Measurements from ENCODE around the gene KRT1. TPM values are rescaled to one million over a fixed set of nuclear protein-coding genes. Genes with fewer than 3 reads are reported as not detected.

KRT1 gene
- total RNA-seq, 2 donors from 2014 or later, result not detected

DNA sequence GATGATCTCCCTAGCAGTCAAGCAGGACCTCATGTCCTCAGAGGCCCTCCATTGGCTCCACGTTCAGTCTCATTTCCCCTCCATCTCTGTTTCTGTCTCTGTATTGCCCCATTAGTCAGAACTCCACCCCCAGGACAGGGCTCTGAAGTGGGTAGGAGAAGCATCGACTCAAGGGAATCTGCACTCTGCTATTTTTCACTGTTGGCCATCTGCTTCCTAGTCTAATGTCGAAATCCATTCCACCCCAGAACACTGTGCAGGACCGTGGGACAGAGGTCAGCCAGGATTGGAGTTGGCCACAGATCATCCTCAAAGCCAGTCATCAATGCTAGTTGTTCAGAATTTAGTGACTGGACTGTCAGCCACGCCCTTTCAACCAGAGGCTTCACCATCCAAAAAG, 13.1 kb upstream of the KRT1 start:
- H3K9me3 Mint-ChIP-seq, result no peaks in the 10 kb centered on the region
- no peak for DNase-seq (ENCODE audit: low spot score)
- no peaks in the 10 kb centered on the region for H3K36me3 Mint-ChIP-seq
- peaks cover 10 to 23% of the 10 kb centered on the region in 2 donors for H3K27me3 Mint-ChIP-seq
- no peak for ATAC-seq
- peak overlapping the region; percentile 26 for H3K4me3 Mint-ChIP-seq
- peaks cover 25 to 42% of the 10 kb centered on the region in 2 donors for H3K4me1 Mint-ChIP-seq (ENCODE audit: low read depth in 2 of 2)
- no peak overlapping the region for H3K27ac Mint-ChIP-seq

DNA sequence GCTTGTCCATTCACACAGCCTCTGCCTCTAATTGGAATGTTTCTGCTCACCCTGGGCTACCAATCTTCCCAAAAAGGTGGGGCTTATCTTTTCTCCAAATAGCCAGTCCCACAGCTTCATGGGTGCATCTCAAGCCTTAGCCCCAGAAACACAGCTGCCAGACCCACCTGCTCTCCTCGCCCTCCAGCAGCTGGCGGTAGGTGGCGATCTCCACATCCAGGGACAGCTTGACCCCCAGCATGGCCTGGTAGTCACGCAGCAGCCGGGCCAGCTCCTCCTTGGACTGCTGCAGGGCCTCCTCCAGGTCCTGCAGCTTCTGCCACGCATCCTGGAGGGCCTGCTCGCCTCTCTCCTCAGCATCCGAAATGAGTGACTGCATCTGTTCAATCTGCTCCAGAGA, 12.0 kb upstream of the KRT1 start:
- Mint-ChIP-seq H3K4me3 (no peak overlapping the region), H3K9me3 (no peaks in the 10 kb centered on the region), H3K27me3 (peaks cover 11 to 23% of the 10 kb centered on the region in 2 donors), H3K4me1 (ENCODE audit: low read depth in 2 of 2) (peaks cover 32 to 51% of the 10 kb centered on the region in 2 donors), H3K27ac (no peak overlapping the region), H3K36me3 (no peaks in the 10 kb centered on the region)
- DNase-seq (ENCODE audit: low spot score) (no peak), ATAC-seq (no peak)

DNA sequence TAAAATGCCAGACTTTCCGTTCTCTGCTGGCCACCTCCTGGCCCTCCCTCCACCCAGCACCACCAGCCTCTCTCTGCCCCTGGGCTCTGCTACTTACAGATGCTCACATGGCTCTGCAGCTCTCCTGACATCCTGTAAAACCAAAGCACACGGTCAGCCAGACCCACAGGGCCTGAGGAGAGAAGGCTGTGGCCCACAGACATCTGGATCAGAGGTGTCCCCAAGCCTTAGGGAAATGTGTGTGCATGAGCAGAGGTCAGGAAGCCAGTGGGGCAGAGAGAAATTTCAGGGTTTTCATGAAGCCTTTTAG, 11.6 kb upstream of the KRT1 start:
- DNase-seq (ENCODE audit: low spot score) (no peak), ATAC-seq (no peak)
- no peak overlapping the region for H3K27ac Mint-ChIP-seq
- no peaks in the 10 kb centered on the region for H3K36me3 Mint-ChIP-seq
- peaks cover 11 to 23% of the 10 kb centered on the region in 2 donors for H3K27me3 Mint-ChIP-seq
- no peaks in the 10 kb centered on the region for H3K9me3 Mint-ChIP-seq
- peak overlapping the region; percentile 77 for H3K4me3 Mint-ChIP-seq
- H3K4me1 Mint-ChIP-seq (ENCODE audit: low read depth in 2 of 2), result peaks cover 37 to 53% of the 10 kb centered on the region in 2 donors

DNA sequence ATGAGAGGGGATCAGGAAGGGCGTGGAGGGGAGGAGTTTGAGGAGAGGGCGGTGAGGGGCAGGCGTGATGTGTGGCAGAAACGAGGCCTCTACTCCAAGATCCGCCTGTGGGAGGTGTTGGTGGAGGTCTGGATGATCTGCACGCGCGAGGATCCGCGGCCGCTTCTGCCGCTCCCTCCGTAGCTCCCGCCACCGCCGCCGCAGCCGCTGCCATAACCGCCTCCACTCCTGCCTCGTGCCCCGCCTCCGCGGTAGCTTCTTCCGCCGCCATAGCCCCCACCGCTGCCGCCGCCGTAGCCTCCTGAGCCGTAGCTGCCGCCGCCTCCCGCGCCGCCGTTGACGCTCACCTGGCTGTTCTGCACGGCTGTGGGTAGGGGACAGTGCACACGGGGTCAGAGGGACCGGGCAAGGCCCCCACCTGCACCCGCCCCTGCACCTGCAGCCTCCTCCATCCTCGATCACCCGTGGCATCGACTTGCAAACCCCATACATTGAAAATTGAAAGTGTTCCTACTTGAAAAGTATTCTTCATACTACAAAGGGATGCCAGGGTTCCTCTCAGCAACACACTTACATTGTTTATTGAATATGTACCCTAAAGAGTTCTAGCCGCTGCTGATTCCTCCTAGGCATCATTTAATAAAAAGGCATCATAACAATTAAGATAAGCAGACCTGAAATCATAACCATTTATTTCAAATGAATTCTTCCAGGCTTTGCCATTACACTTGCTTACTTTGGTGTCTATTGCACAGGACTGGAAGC, 11.1 kb upstream of the KRT1 start:
- DNase-seq (ENCODE audit: low spot score), result peak; percentile 63
- no peaks in the 10 kb centered on the region for H3K36me3 Mint-ChIP-seq
- ATAC-seq, result peak; percentile 66 to 72
- H3K9me3 Mint-ChIP-seq, result no peaks in the 10 kb centered on the region
- H3K4me1 Mint-ChIP-seq (ENCODE audit: low read depth in 2 of 2), result peaks cover 41 to 53% of the 10 kb centered on the region in 2 donors
- H3K27me3 Mint-ChIP-seq, result peaks cover 10 to 23% of the 10 kb centered on the region in 2 donors
- H3K4me3 Mint-ChIP-seq, result peak overlapping the region; percentile 77
- no peak overlapping the region for H3K27ac Mint-ChIP-seq

DNA sequence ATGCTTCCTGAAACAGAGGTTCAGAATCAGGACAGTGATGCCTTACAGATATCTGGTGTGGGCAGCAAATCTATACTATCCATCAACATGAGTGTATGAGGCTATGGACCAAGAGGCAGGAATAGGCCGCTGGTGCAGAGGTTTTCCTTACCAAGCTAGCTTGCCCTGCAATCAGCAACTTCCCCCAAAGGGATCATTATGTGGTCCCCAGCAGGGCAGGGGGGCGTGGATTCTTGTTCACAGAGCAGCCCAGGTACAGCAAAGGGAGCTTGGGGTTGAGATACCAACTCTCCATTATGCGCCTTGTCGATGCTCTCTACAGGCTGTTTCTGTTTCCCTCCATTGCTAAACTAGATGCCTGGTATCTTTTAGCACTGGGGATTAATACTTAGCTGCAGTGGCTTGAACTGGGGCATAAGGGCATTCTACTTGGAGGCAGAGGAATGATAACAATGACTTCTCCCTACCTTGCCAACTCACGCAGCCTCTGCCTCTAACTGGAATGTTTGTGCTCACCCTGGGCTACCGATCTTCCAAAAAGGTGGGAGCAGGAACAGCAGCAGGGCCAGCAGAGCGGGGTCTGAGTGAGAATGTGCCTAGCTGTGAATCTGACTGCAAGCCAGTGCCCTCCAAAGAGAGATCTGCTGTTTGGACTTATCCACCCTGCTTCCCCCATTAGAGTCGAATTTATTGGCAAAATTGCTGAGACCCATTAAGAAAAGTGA, 10.3 kb upstream of the KRT1 start:
- H3K36me3 Mint-ChIP-seq, result no peaks in the 10 kb centered on the region
- ATAC-seq (no peak), DNase-seq (ENCODE audit: low spot score) (no peak)
- H3K27me3 Mint-ChIP-seq, result peaks cover 9 to 23% of the 10 kb centered on the region in 2 donors
- H3K27ac Mint-ChIP-seq, result no peak overlapping the region
- H3K4me1 Mint-ChIP-seq (ENCODE audit: low read depth in 2 of 2), result peaks cover 41 to 53% of the 10 kb centered on the region in 2 donors
- no peaks in the 10 kb centered on the region for H3K9me3 Mint-ChIP-seq
- peak overlapping the region; percentile 77 for H3K4me3 Mint-ChIP-seq

DNA sequence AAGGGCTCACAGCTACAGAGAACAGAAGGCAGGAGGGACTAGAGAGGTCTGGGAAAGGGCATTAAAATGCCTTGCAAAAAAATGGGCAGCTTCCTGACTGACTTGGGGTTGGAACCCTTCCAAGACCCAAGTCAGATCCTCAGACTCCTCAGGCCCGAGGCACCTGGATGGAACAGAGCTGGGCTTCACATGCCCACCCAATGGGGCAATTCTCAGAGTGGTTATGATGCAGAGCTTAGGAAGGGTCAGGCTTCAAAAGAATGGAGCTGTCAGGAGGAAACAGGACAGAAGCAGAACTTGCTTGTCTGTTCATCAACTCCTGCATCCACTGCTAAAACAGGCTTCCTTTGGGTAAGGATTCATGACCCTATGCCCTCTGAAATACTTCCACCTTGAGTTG, 9.7 kb upstream of the KRT1 start:
- Mint-ChIP-seq H3K27me3 (peaks cover 9 to 23% of the 10 kb centered on the region in 2 donors), H3K36me3 (no peaks in the 10 kb centered on the region), H3K4me3 (no peak overlapping the region), H3K9me3 (no peaks in the 10 kb centered on the region), H3K4me1 (ENCODE audit: low read depth in 2 of 2) (peaks cover 41 to 53% of the 10 kb centered on the region in 2 donors), H3K27ac (no peak overlapping the region)
- ATAC-seq (no peak), DNase-seq (ENCODE audit: low spot score) (no peak)

DNA sequence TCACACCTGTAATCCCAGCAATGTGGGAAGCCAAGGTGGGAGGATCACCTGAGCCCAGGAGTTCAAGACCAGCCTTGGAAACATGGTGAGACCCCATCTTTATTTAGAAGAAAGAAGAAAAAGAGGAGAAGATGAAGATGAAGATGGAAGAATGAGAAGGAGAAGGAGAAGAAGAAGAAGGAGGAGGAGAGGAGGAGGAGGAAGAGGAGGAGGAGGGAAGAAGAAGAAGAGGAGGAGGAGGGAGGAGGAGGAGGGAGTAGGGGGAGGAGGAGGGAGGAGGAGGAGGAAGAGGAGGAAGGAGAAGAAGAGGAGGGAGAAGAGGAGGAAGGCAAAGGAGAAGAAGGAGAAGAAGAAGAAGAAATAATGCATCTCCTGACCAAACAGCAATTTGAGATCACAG, 9.0 kb upstream of the KRT1 start:
- ATAC-seq, result no peak
- no peak overlapping the region for H3K4me3 Mint-ChIP-seq
- peak overlapping the region in 1 of 2 donors; percentile 38 for H3K27ac Mint-ChIP-seq
- peaks cover 9 to 26% of the 10 kb centered on the region in 2 donors for H3K27me3 Mint-ChIP-seq
- no peaks in the 10 kb centered on the region for H3K36me3 Mint-ChIP-seq
- H3K4me1 Mint-ChIP-seq (ENCODE audit: low read depth in 2 of 2), result peaks cover 41 to 53% of the 10 kb centered on the region in 2 donors
- H3K9me3 Mint-ChIP-seq, result no peaks in the 10 kb centered on the region
- no peak for DNase-seq (ENCODE audit: low spot score)

DNA sequence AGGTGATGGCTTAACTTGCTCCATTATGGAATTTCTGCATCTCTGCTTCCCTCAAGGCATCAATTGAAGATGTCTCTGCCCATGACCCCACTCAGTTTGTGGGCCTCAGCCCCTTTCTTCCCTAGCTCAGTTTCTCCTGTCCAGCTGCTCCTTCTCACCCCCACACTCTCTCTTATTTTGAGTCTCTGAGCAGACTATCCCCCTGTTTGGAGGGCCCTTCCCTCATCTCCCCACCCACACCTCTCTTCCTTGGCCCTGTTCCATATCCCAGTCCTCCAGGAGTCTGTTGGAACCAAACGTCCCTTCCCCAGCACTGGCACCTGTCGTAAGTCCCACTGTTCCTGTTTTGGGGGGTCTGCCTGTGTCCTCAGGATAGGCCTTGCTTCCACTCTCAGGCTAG, 8.3 kb upstream of the KRT1 start:
- ATAC-seq (no peak), DNase-seq (ENCODE audit: low spot score) (no peak)
- Mint-ChIP-seq H3K4me1 (ENCODE audit: low read depth in 2 of 2) (peaks cover 47 to 52% of the 10 kb centered on the region in 2 donors), H3K36me3 (no peaks in the 10 kb centered on the region), H3K27me3 (peaks cover 13 to 33% of the 10 kb centered on the region in 2 donors), H3K9me3 (no peaks in the 10 kb centered on the region), H3K27ac (peak overlapping the region in 1 of 2 donors; percentile 40), H3K4me3 (no peak overlapping the region)

DNA sequence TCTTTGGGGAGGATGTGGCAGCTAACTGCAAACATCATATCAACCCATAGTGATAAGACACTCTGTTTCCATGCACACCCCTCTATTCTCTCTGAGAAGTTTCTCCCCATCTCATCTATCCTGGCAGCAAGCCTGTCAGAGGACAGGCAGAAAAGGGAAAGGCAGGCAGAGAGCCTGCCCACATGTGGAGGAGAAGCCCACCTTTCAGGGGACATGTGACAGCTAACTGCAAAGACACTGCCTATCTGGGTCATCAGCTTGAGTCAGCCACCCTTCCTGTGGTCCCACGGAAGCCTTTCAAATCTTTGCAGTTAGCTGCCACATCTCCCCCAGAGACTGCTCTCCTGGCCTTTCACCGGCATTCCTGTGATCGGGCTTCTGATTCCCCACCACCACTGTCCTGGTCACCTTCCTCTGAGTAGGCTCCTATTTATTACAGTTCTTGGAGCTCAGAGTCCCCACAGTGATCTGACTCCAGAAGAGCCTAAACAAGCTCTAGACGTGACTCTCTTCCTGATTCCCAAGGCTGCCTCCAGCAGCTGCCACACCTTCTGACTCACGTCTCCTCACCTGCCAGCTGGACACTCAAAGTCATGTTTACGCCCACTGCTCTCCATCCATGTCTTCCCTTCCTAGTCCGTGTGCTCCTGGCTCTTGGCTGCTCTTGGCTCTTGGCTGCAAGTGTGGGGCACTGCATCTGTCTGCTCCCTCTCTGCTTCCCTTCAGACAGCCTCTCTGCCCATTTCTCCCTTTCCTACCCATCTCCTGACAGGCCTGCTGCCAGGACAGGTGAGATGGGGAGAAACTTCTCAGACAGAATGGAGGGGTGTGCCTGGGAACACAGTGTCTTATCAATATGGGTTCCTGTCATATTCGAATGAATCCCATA, 7.5 kb upstream of the KRT1 start:
- no peaks in the 10 kb centered on the region for H3K9me3 Mint-ChIP-seq
- peak overlapping the region; percentile 59 for H3K4me3 Mint-ChIP-seq
- peaks cover 13 to 25% of the 10 kb centered on the region in 2 donors for H3K27me3 Mint-ChIP-seq
- H3K4me1 Mint-ChIP-seq (ENCODE audit: low read depth in 2 of 2), result peaks cover 44 to 50% of the 10 kb centered on the region in 2 donors
- H3K27ac Mint-ChIP-seq, result peak overlapping the region in 1 of 2 donors; percentile 40
- DNase-seq (ENCODE audit: low spot score) (no peak), ATAC-seq (no peak)
- H3K36me3 Mint-ChIP-seq, result no peaks in the 10 kb centered on the region

DNA sequence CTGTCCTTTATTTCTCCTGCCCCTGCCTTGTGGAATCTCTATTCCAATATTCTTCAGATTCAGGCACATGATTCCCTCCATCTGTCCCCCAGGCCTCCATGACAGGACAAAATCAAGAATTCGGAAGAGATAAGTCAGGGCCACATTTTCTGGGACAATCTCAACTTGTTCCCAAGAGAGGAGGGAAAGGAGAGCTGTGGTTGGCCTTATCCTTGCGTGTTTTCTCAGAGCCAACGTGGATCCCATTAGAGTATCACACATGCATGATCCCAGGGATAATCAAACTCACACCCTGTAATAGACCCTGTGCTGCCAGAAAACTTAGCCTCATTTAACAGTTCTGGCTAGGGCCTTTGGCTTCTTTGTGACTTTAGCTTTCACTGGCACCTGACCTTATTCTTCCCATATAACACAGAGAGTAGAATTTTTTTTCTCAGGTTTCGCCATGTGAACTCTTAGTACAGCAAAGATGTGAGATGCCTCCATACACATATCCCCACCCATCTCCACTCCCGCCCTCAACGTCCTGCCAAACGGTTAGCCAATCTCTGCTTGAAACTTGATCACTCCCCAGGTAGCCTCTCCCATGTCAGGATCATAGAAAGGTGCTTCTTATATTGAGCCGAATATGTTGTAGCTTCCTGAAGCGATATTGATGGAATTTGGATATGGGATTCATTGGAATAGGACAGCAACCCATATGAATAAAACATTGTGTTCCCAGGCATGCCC, 6.7 kb upstream of the KRT1 start:
- ATAC-seq (no peak), DNase-seq (ENCODE audit: low spot score) (no peak)
- peaks cover 13 to 24% of the 10 kb centered on the region in 2 donors for H3K27me3 Mint-ChIP-seq
- H3K9me3 Mint-ChIP-seq, result no peaks in the 10 kb centered on the region
- H3K27ac Mint-ChIP-seq, result no peak overlapping the region
- H3K36me3 Mint-ChIP-seq, result no peaks in the 10 kb centered on the region
- H3K4me3 Mint-ChIP-seq, result no peak overlapping the region
- peaks cover 46 to 55% of the 10 kb centered on the region in 2 donors for H3K4me1 Mint-ChIP-seq (ENCODE audit: low read depth in 2 of 2)

DNA sequence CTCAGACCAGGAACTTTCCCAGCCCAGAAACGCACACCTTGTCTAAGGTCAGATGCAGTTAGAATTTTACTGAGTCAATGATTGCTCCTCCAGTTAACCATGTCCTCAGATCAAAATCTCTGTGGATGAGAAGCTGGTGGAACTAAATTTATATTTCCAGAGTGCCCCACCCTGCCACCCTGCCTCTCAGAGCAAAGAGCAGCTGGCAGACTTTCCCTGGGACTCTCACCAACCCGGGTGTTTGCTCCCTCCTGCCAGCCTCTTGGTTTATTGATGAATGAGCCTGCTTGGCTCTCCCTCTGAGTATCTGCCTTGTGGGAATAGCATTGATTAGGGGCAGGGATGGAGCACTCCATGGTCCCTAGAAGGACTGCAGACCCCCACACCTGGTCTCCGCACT, 5.9 kb upstream of the KRT1 start:
- H3K27me3 Mint-ChIP-seq, result peaks cover 10 to 24% of the 10 kb centered on the region in 2 donors
- peaks cover 46 to 59% of the 10 kb centered on the region in 2 donors for H3K4me1 Mint-ChIP-seq (ENCODE audit: low read depth in 2 of 2)
- H3K9me3 Mint-ChIP-seq, result no peaks in the 10 kb centered on the region
- DNase-seq (ENCODE audit: low spot score) (no peak), ATAC-seq (no peak)
- H3K4me3 Mint-ChIP-seq, result no peak overlapping the region
- H3K27ac Mint-ChIP-seq, result no peak overlapping the region
- no peaks in the 10 kb centered on the region for H3K36me3 Mint-ChIP-seq

DNA sequence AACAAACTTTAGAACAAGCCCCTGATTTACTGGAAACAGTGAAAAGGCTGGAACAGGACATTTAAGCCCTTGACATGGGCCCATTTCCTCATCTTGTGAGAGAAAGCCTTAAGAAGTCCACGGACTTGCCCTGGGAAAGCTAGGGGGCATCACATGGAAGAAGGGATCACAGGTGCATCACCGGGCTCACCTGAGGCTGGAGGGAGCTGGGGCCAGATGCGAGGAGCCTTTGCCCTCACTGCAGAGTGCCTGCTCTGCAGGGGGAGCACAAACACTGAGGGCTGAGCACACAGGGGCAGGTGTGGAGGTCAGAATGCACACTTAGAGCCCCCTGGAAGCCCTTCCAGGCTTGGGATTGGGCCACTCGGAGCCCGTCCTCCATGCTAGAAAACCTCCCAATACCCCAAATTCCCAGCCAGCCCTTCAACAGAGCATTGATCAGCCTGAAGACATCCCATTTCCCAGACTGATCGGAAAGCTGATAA, 5.2 kb upstream of the KRT1 start:
- DNase-seq (ENCODE audit: low spot score) (no peak), ATAC-seq (no peak)
- Mint-ChIP-seq H3K27me3 (peaks cover 8 to 24% of the 10 kb centered on the region in 2 donors), H3K36me3 (no peaks in the 10 kb centered on the region), H3K4me1 (ENCODE audit: low read depth in 2 of 2) (peaks cover 45 to 58% of the 10 kb centered on the region in 2 donors), H3K4me3 (no peak overlapping the region), H3K27ac (no peak overlapping the region), H3K9me3 (no peaks in the 10 kb centered on the region)

DNA sequence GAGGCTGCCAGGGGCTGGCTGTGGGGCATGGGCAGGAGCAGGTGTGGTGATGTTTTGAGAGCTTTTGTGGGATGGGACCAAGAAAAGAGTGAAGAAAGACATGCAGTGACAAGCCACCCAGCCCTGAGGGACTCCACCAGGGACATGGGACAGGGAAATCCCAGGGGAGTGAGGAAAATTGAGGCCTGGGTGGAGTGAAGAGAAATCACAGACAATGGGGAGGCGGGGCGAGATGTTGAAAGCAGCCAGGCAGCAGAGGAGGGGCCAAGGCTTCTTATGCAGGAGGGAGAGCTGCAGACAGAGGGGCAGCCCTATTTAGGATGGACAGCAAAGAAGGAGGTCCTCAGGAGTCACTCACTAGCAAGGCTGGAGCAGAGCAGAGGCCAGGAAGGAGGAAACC, 4.2 kb upstream of the KRT1 start:
- DNase-seq (ENCODE audit: low spot score) (no peak), ATAC-seq (no peak)
- Mint-ChIP-seq H3K27ac (no peak overlapping the region), H3K4me1 (ENCODE audit: low read depth in 2 of 2) (peaks cover 46 to 59% of the 10 kb centered on the region in 2 donors), H3K36me3 (no peaks in the 10 kb centered on the region), H3K4me3 (no peak overlapping the region), H3K9me3 (no peaks in the 10 kb centered on the region), H3K27me3 (peaks cover 8 to 24% of the 10 kb centered on the region in 2 donors)
